ENCODE data around the gene USP15. TPM values are rescaled to one million over a fixed set of nuclear protein-coding genes. Genes with fewer than 3 reads are reported as not detected.

USP15 gene
- total and polyA plus RNA-seq, 8 donors: 42.2 to 107 (median 48.4) TPM

GRCh38 chr12:62265511-62265910, 5.3 kb downstream of the USP15 start:
- no peak overlapping the region for H3K4me3 ChIP-seq
- ATAC-seq (no peak), DNase-seq (no peak)
- intact Hi-C loops (cut with DNase I): no loop called here
- H3K27me3 ChIP-seq: no peaks in the 10 kb centered on the region
- H3K9me3 ChIP-seq: no peaks in the 10 kb centered on the region
- peak overlapping the region in 1 of 2 donors; percentile 43 for H3K27ac ChIP-seq
- TF ChIP-seq CTCF (IDR thresholded peaks at IDR 0.05): no peak
- peaks cover 11 to 92% of the 10 kb centered on the region in 2 donors for H3K4me1 ChIP-seq
- H3K36me3 ChIP-seq: no peaks in the 10 kb centered on the region

- DNase-seq: no peak
- no peak overlapping the region for H3K4me3 ChIP-seq
- no peaks in the 10 kb centered on the region for H3K36me3 ChIP-seq
- H3K4me1 ChIP-seq: peaks cover under 1 to 99% of the 10 kb centered on the region in 2 donors
- no peak overlapping the region for H3K27ac ChIP-seq
- intact Hi-C loops (cut with DNase I): no loop called here
- no peak for ATAC-seq
- TF ChIP-seq CTCF (IDR thresholded peaks at IDR 0.05): no peak
- no peaks in the 10 kb centered on the region for H3K27me3 ChIP-seq
- no peaks in the 10 kb centered on the region for H3K9me3 ChIP-seq
Observed at GRCh38 chr12:62267026-62267425, 6.8 kb downstream of the USP15 start.

- DNase-seq (no peak), ATAC-seq (no peak)
- H3K9me3 ChIP-seq: no peaks in the 10 kb centered on the region
- no peak overlapping the region for H3K4me3 ChIP-seq
- TF ChIP-seq CTCF (IDR thresholded peaks at IDR 0.05): no peak
- H3K36me3 ChIP-seq: no peaks in the 10 kb centered on the region
- H3K27ac ChIP-seq: peak overlapping the region in 1 of 2 donors; percentile 6
- peaks cover 0 to 99% of the 10 kb centered on the region in 2 donors for H3K4me1 ChIP-seq
- intact Hi-C loops (cut with DNase I): no loop called here
- H3K27me3 ChIP-seq: no peaks in the 10 kb centered on the region
Observed at GRCh38 chr12:62267480-62267879, 7.3 kb downstream of the USP15 start.

GRCh38 chr12:62268956-62269355, 8.8 kb downstream of the USP15 start:
- no peak overlapping the region for H3K4me3 ChIP-seq
- no peaks in the 10 kb centered on the region for H3K9me3 ChIP-seq
- no peak for DNase-seq
- peaks cover 0 to 98% of the 10 kb centered on the region in 2 donors for H3K4me1 ChIP-seq
- no peak for TF ChIP-seq CTCF (IDR thresholded peaks at IDR 0.05)
- ATAC-seq: no peak
- no peaks in the 10 kb centered on the region for H3K27me3 ChIP-seq
- H3K27ac ChIP-seq: no peak overlapping the region
- no peaks in the 10 kb centered on the region for H3K36me3 ChIP-seq
- intact Hi-C loops (cut with DNase I): no loop called here

GRCh38 chr12:62269464-62270228, 9.4 kb downstream of the USP15 start:
- Histone ChIP-seq H3K27me3 (no peaks in the 10 kb centered on the region), H3K9me3 (no peaks in the 10 kb centered on the region), H3K36me3 (no peaks in the 10 kb centered on the region), H3K27ac (no peak overlapping the region), H3K4me3 (no peak overlapping the region), H3K4me1 (peaks cover 0 to 99% of the 10 kb centered on the region in 2 donors)
- no peak for TF ChIP-seq CTCF (IDR thresholded peaks at IDR 0.05)
- ATAC-seq (no peak), DNase-seq (no peak)
- intact Hi-C loops (cut with DNase I): no loop called here
